Measurements from ENCODE around the gene NFKBIE.

Gene NFKBIE

GRCh38 chr6:44257025-44257752, 8.2 kb downstream of the NFKBIE start, which contains the start of gene SLC35B2:
Gene SLC35B2 (minus strand): TSS chr6:44257528. CDS start chr6:44257410, 118 bp downstream.
- no peak for DNase-seq

GRCh38 chr6:44256775-44257024, 8.7 kb downstream of the NFKBIE start:
- no peak for DNase-seq

- no peak for DNase-seq
Observed at GRCh38 chr6:44255871-44256774, 9.2 kb downstream of the NFKBIE start.

GRCh38 chr6:44255105-44255808, 10.1 kb downstream of the NFKBIE start:
- DNase-seq, result no peak

- no peak for DNase-seq
Observed at GRCh38 chr6:44254191-44255104, 10.9 kb downstream of the NFKBIE start.

GRCh38 chr6:44253307-44254101, 11.8 kb downstream of the NFKBIE start:
- DNase-seq, result no peak

- DNase-seq, result no peak
Observed at GRCh38 chr6:44251576-44252524, 13.5 kb downstream of the NFKBIE start.

GRCh38 chr6:44250718-44251123, 14.6 kb downstream of the NFKBIE start:
- no peak for DNase-seq

- no peak for DNase-seq
Observed at GRCh38 chr6:44250067-44250717, 15.2 kb downstream of the NFKBIE start.

GRCh38 chr6:44249082-44249748, 16.1 kb downstream of the NFKBIE start:
- no peak for DNase-seq

GRCh38 chr6:44248579-44248978, 16.8 kb downstream of the NFKBIE start:
- DNase-seq, result no peak

GRCh38 chr6:44247338-44248302, 17.7 kb downstream of the NFKBIE start:
- DNase-seq, result no peak

- peak; percentile 84 for DNase-seq
Observed at GRCh38 chr6:44246663-44247337, 18.6 kb downstream of the NFKBIE start, which contains the start of gene HSP90AB1. Gene HSP90AB1 (plus strand): TSS chr6:44247101. CDS start chr6:44248630, 1,529 bp downstream.

- no peak for DNase-seq
Observed at GRCh38 chr6:44245912-44246662, 19.3 kb downstream of the NFKBIE start.

- DNase-seq, result no peak
Observed at GRCh38 chr6:44245391-44245911, 19.9 kb downstream of the NFKBIE start.

GRCh38 chr6:44243345-44243744, 22.0 kb downstream of the NFKBIE start:
- no peak for DNase-seq
